IMR-90 (cell line): Measurements from ENCODE around the gene TPST1. TPM values are rescaled to one million over a fixed set of nuclear protein-coding genes. Genes with fewer than 3 reads are reported as not detected.

ENCODE experiments used
- ATAC-seq: fragments of 200-7000 bp; cut with Tn5 transposase; 2 replicates; pipeline ENCODE4 v1.9.1; 2020; ENCODE audit warnings: low read depth, mild to moderate bottlenecking, moderate library complexity
- BruUV-seq: library from RNA; stranded (reverse); fragments of 400-500 nt; replicated peaks from 2 replicates; lab custom pipeline; 2021; lab: Mats Ljungman, UMichigan
- CTCF ChIA-PET: fragments of 300-600 bp; formaldehyde crosslinking; extraction: SDS; loops from one replicate; lab custom pipeline; 2021; ENCODE audit warnings: antibody characterized with exemption; lab: Yijun Ruan, JAX
- POLR2A ChIA-PET: fragments of 300-600 bp; sonication (Branson Sonifier 250); formaldehyde crosslinking; loops from one replicate; lab custom pipeline; 2022; ENCODE audit warnings: antibody characterized with exemption; ENCODE audit not compliant: unreplicated experiment; lab: Charles Lee
- DNase-seq: peaks from one replicate; pipeline ENCODE4 v3.0.0; 2013
- H2AFZ ChIP-seq: replicated peaks from 2 replicates; pipeline ENCODE3; 2013; ENCODE audit warnings: low read length, mild to moderate bottlenecking; ENCODE audit not compliant: poor library complexity
- H2AK5ac ChIP-seq: 2 replicates; pipeline ENCODE4 v1.6.1; 2013; ENCODE audit warnings: low read depth, low read length, inconsistent platforms
- H2AK9ac ChIP-seq: replicated peaks from 2 replicates; pipeline ENCODE3; 2013; ENCODE audit warnings: mild to moderate bottlenecking, low read depth, low read length, moderate library complexity; ENCODE audit not compliant: poor library complexity
- H2BK120ac ChIP-seq: 2 replicates; pipeline ENCODE4 v1.6.1; 2013; ENCODE audit warnings: low read depth, low read length, inconsistent platforms
- H2BK15ac ChIP-seq: 3 replicates; pipeline ENCODE4 v1.6.1; 2013; ENCODE audit warnings: low read depth, low read length, inconsistent platforms
- H2BK20ac ChIP-seq: 2 replicates; pipeline ENCODE4 v1.6.1; 2013; ENCODE audit warnings: low read depth, mild to moderate bottlenecking, inconsistent platforms, low read length, moderate library complexity
- H2BK5ac ChIP-seq: 2 replicates; pipeline ENCODE4 v1.6.1; 2013; ENCODE audit warnings: mild to moderate bottlenecking, low read depth, low read length, inconsistent platforms; ENCODE audit not compliant: poor library complexity, severe bottlenecking
- H3K14ac ChIP-seq: replicated peaks from 2 replicates; pipeline ENCODE4 v1.6.1; 2013; ENCODE audit warnings: low read depth, low read length, inconsistent platforms
- H3K18ac ChIP-seq: 2 replicates; pipeline ENCODE4 v1.6.1; 2013; ENCODE audit warnings: low read depth, low read length, control low read depth
- H3K23ac ChIP-seq: 2 replicates; pipeline ENCODE4 v1.6.1; 2013; ENCODE audit warnings: low read depth, low read length, inconsistent platforms
- H3K27ac ChIP-seq: 2 replicates; pipeline ENCODE4 v1.5.1; 2013; ENCODE audit warnings: mild to moderate bottlenecking, control low read depth, low read length; ENCODE audit not compliant: insufficient read depth
- H3K27me3 ChIP-seq: 2 replicates; pipeline ENCODE4 v1.6.1; 2013; ENCODE audit warnings: low read length; ENCODE audit not compliant: control insufficient read depth, insufficient read depth
- H3K36me3 ChIP-seq: 2 replicates; pipeline ENCODE4 v1.6.1; 2013; ENCODE audit warnings: low read length, mixed read lengths; ENCODE audit not compliant: control insufficient read depth, insufficient read depth
- H3K4ac ChIP-seq: 2 replicates; pipeline ENCODE4 v1.6.1; 2013; ENCODE audit warnings: low read depth, low read length, inconsistent platforms
- H3K4me1 ChIP-seq: 2 replicates; pipeline ENCODE4 v1.6.1; 2013; ENCODE audit warnings: low read length, mixed read lengths; ENCODE audit not compliant: control insufficient read depth, insufficient read depth
- H3K4me2 ChIP-seq: 2 replicates; pipeline ENCODE4 v1.6.1; 2013; ENCODE audit warnings: low read depth, mild to moderate bottlenecking, control low read depth, low read length, moderate library complexity
- H3K4me3 ChIP-seq: 2 replicates; pipeline ENCODE4 v1.5.1; 2013; ENCODE audit warnings: low read depth, mild to moderate bottlenecking, control low read depth, low read length, moderate library complexity; ENCODE audit not compliant: insufficient read depth
- H3K56ac ChIP-seq: 2 replicates; pipeline ENCODE4 v1.6.1; 2013; ENCODE audit warnings: low read length, inconsistent platforms; ENCODE audit not compliant: insufficient read depth; ENCODE audit errors: extremely low read depth
- H3K79me1 ChIP-seq, 2 experiments: 2 replicates each; pipeline ENCODE4 v1.6.1; 2013; ENCODE audit warnings: low read length in 2 of 2, inconsistent platforms in 1 of 2, low read depth in 1 of 2
- H3K9ac ChIP-seq: 2 replicates; pipeline ENCODE4 v1.6.1; 2013; ENCODE audit warnings: low read depth, low read length, control low read depth
- H3K9me1 ChIP-seq: 2 replicates; pipeline ENCODE4 v1.6.1; 2013; ENCODE audit warnings: low read length, inconsistent platforms; ENCODE audit not compliant: insufficient read depth
- H3K9me3 ChIP-seq: 2 replicates; pipeline ENCODE4 v1.6.1; 2013; ENCODE audit warnings: low read length; ENCODE audit not compliant: control insufficient read depth, insufficient read depth
- H4K20me1 ChIP-seq: 2 replicates; pipeline ENCODE4 v1.6.1; 2013; ENCODE audit warnings: low read length, inconsistent platforms; ENCODE audit not compliant: insufficient read depth
- H4K5ac ChIP-seq: 2 replicates; pipeline ENCODE4 v1.6.1; 2013; ENCODE audit warnings: mild to moderate bottlenecking, low read depth, low read length, control low read depth
- H4K8ac ChIP-seq, 2 experiments: 2 replicates each; pipeline ENCODE4 v1.6.1; 2013; ENCODE audit warnings: low read depth in 2 of 2, low read length in 2 of 2, control low read depth in 1 of 2, inconsistent platforms in 1 of 2
- H4K91ac ChIP-seq: 2 replicates; pipeline ENCODE4 v1.6.1; 2013; ENCODE audit warnings: low read depth, low read length, inconsistent platforms; ENCODE audit not compliant: insufficient read depth
- BHLHE40 ChIP-seq: fragments of 150-350 bp; IDR thresholded peaks from 2 replicates; pipeline ENCODE4 v1.6.1; 2016; ENCODE audit warnings: mild to moderate bottlenecking, low read depth, low read length
- CEBPB ChIP-seq: IDR thresholded peaks from 2 replicates; pipeline ENCODE4 v1.6.1; 2012; ENCODE audit warnings: low read depth, low read length, improper control_type of control experiment
- CHD1 ChIP-seq: IDR thresholded peaks from 2 replicates; pipeline ENCODE4 v1.6.1; 2012; ENCODE audit warnings: low read depth, low read length, improper control_type of control experiment
- MAFK ChIP-seq: IDR thresholded peaks from 2 replicates; pipeline ENCODE4 v1.6.1; 2012; ENCODE audit warnings: low read depth, low read length, improper control_type of control experiment
- MAZ ChIP-seq: IDR thresholded peaks from 2 replicates; pipeline ENCODE4 v1.6.1; 2012; ENCODE audit warnings: low read depth, mild to moderate bottlenecking, low read length, improper control_type of control experiment, moderate library complexity, borderline replicate concordance
- MXI1 ChIP-seq: IDR thresholded peaks from 2 replicates; pipeline ENCODE4 v1.6.1; 2012; ENCODE audit warnings: low read depth, mild to moderate bottlenecking, low read length, moderate library complexity, borderline replicate concordance
- NFE2L2 ChIP-seq: fragments of 150-350 bp; IDR thresholded peaks from 2 replicates; pipeline ENCODE4 v1.6.1; 2016; ENCODE audit warnings: low read depth, mild to moderate bottlenecking, low read length
- POLR2A ChIP-seq: IDR thresholded peaks from 2 replicates; pipeline ENCODE4 v1.6.1; 2012; ENCODE audit warnings: mild to moderate bottlenecking, low read depth, low read length
- RAD21 ChIP-seq: IDR thresholded peaks from 2 replicates; pipeline ENCODE4 v1.6.1; 2012; ENCODE audit warnings: low read length, improper control_type of control experiment
- RCOR1 ChIP-seq: IDR thresholded peaks from 2 replicates; pipeline ENCODE4 v1.6.1; 2012; ENCODE audit warnings: mild to moderate bottlenecking, low read length, improper control_type of control experiment; ENCODE audit not compliant: insufficient replicate concordance
- SMC3 ChIP-seq: fragments of 150-350 bp; IDR thresholded peaks from 2 replicates; pipeline ENCODE4 v1.6.1; 2016; ENCODE audit warnings: low read depth, mild to moderate bottlenecking, antibody characterized with exemption, low read length, moderate library complexity
- WGBS, 2 experiments: methylation state at CpG; one replicate each; pipeline versions ENCODE4 v1.1.5 to v1.1.7; 2013; ENCODE audit warnings: missing lambda C conversion rate in 2 of 2; ENCODE audit not compliant: insufficient read length in 1 of 2; ENCODE audit errors: extremely low coverage in 2 of 2; 5-methylcytosine and 5-hydroxymethylcytosine counted together
- dilution Hi-C: fragments of 300-500 bp; cut with HindIII; formaldehyde crosslinking; loops from one replicate; pipeline ENCODE4 v1.14.3; 2018; ENCODE audit warnings: low sequenced_read_pairs; ENCODE audit not compliant: unreplicated experiment
- in situ Hi-C: fragments of 300-500 bp; cut with MboI; formaldehyde crosslinking; loops from 3 replicates; pipeline ENCODE4 v1.14.3; 2019; ENCODE audit warnings: low sequenced_read_pairs, inconsistent platforms, mixed read lengths
- intact Hi-C: fragments of 100-400 bp; cut with micrococcal nuclease; formaldehyde crosslinking; loops from 2 replicates; pipeline ENCODE4 v1.10.0; 2022
- polyA plus RNA-seq, 3 experiments: library from polyadenylated mRNA; depleted of rRNA; stranded (reverse); fragments of >200 nt; gene quantifications; 2 replicates each; pipeline ENCODE4 v1.2.3, GENCODE V29; 2012; ENCODE audit warnings: low replicate concordance in 1 of 3
- total RNA-seq: library from RNA; depleted of rRNA; stranded (reverse); fragments of >200 nt; gene quantifications from 2 replicates; pipeline ENCODE4 v1.2.3, GENCODE V29; 2012
- TF ChIP-seq, protein P1 (sequence below): fragments of 150-350 bp; IDR thresholded peaks from 2 replicates; pipeline ENCODE4 v1.6.1; 2016; ENCODE audit warnings: low read depth, mild to moderate bottlenecking, low read length, moderate library complexity, borderline replicate concordance
- TF ChIP-seq, protein P2 (sequence below): fragments of 150-350 bp; IDR thresholded peaks from 2 replicates; pipeline ENCODE4 v1.6.1; 2017; ENCODE audit warnings: mild to moderate bottlenecking, antibody characterized with exemption, low read length, low read depth
- TF ChIP-seq, protein P3 (sequence below): conservative IDR thresholded peaks from 2 replicates; pipeline ENCODE4 v1.5.1; 2012; ENCODE audit warnings: mild to moderate bottlenecking, low read depth, low read length, improper control_type of control experiment

The TPST1 gene
- total and polyA plus RNA-seq, 2 of the 4 experiments (the other 2 are of a cell fraction), result 37.7 to 58.6 TPM

DNA sequence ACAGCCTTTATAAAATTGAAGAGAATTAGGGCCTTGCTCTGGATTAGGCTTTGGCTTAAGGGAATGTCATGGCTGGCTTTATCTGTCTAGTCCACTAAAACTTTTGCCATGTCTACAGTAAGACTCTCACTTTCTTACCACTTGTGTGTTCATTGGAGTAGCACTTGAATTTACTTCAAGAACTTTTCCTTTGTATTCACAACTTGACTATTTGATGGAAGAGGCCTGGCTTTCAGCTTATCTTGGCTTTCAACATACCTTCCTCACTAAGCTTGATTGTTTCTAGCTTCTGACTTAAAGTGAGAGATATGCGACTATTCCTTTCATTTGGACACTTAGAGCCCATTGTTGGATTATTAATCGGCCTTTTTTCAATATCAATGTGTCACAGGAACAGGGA is 96.1 kb downstream of the TPST1 start:
- H3K4me3 ChIP-seq, result no peak overlapping the region
- H3K4me1 ChIP-seq, result peaks cover 20% of the 10 kb centered on the region
- TF ChIP-seq MAFK, result no peak
- no peak for TF ChIP-seq CEBPB
- no peak for TF ChIP-seq CHD1
- no peak for TF ChIP-seq RAD21
- no peak for TF ChIP-seq BHLHE40
- TF ChIP-seq, protein P1, sequence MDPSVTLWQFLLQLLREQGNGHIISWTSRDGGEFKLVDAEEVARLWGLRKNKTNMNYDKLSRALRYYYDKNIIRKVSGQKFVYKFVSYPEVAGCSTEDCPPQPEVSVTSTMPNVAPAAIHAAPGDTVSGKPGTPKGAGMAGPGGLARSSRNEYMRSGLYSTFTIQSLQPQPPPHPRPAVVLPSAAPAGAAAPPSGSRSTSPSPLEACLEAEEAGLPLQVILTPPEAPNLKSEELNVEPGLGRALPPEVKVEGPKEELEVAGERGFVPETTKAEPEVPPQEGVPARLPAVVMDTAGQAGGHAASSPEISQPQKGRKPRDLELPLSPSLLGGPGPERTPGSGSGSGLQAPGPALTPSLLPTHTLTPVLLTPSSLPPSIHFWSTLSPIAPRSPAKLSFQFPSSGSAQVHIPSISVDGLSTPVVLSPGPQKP, result no peak
- TF ChIP-seq, protein P2, sequence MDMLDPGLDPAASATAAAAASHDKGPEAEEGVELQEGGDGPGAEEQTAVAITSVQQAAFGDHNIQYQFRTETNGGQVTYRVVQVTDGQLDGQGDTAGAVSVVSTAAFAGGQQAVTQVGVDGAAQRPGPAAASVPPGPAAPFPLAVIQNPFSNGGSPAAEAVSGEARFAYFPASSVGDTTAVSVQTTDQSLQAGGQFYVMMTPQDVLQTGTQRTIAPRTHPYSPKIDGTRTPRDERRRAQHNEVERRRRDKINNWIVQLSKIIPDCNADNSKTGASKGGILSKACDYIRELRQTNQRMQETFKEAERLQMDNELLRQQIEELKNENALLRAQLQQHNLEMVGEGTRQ, result no peak
- TF ChIP-seq MAZ, result no peak
- no peak for TF ChIP-seq POLR2A
- no peak for TF ChIP-seq MXI1
- no peak for TF ChIP-seq SMC3
- TF ChIP-seq NFE2L2, result no peak
- TF ChIP-seq, protein P3, sequence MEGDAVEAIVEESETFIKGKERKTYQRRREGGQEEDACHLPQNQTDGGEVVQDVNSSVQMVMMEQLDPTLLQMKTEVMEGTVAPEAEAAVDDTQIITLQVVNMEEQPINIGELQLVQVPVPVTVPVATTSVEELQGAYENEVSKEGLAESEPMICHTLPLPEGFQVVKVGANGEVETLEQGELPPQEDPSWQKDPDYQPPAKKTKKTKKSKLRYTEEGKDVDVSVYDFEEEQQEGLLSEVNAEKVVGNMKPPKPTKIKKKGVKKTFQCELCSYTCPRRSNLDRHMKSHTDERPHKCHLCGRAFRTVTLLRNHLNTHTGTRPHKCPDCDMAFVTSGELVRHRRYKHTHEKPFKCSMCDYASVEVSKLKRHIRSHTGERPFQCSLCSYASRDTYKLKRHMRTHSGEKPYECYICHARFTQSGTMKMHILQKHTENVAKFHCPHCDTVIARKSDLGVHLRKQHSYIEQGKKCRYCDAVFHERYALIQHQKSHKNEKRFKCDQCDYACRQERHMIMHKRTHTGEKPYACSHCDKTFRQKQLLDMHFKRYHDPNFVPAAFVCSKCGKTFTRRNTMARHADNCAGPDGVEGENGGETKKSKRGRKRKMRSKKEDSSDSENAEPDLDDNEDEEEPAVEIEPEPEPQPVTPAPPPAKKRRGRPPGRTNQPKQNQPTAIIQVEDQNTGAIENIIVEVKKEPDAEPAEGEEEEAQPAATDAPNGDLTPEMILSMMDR, result no peak
- TF ChIP-seq RCOR1, result no peak
- no peak overlapping the region for H3K18ac ChIP-seq
- H4K5ac ChIP-seq, result no peak overlapping the region
- ChIA-PET CTCF (no interaction called here), POLR2A (no interaction called here)
- BruUV-seq, result no TSS peak
- H3K79me1 ChIP-seq, result peaks cover 38 to 49% of the 10 kb centered on the region in 2 experiments
- H2AK5ac ChIP-seq, result no peak overlapping the region
- no peak overlapping the region for H3K14ac ChIP-seq
- H4K20me1 ChIP-seq, result peaks cover 11% of the 10 kb centered on the region; the same call in 1 of the 2 replicates
- H3K27ac ChIP-seq, result no peak overlapping the region
- H3K9ac ChIP-seq, result no peak overlapping the region
- no peak overlapping the region for H2BK120ac ChIP-seq
- ATAC-seq (no peak), DNase-seq (no peak)
- no peak overlapping the region for H2BK5ac ChIP-seq
- no peak overlapping the region for H3K4ac ChIP-seq
- no peak overlapping the region for H3K23ac ChIP-seq
- intact Hi-C loops (no loop called here), dilution Hi-C loops (no loop called here), in situ Hi-C loops (no loop called here)
- no peak overlapping the region for H2BK15ac ChIP-seq
- no peak overlapping the region for H3K4me2 ChIP-seq
- no peaks in the 10 kb centered on the region; the same call in 1 of the 2 replicates for H3K9me1 ChIP-seq
- 100% methylated on average over 1 of the region's 2 CpGs; no CpG with 5 or more reads in 1 of the 2 experiments for WGBS, 2 experiments
- no peak overlapping the region for H2AK9ac ChIP-seq
- no peaks in the 10 kb centered on the region for H3K27me3 ChIP-seq
- H4K8ac ChIP-seq, result no peak overlapping the region
- no peak overlapping the region for H4K91ac ChIP-seq
- no peak overlapping the region for H2BK20ac ChIP-seq
- H2AFZ ChIP-seq, result no peak overlapping the region
- no peaks in the 10 kb centered on the region for H3K9me3 ChIP-seq
- no peaks in the 10 kb centered on the region; the same call in 1 of the 2 replicates for H3K36me3 ChIP-seq
- H3K56ac ChIP-seq, result no peak overlapping the region
